ENCODE measurements around the gene CHKA. TPM values are rescaled to one million over a fixed set of nuclear protein-coding genes. Genes with fewer than 3 reads are reported as not detected.

Gene CHKA
- total and polyA plus RNA-seq, 2 donors (not counting 3 experiments of a cell fraction or from before 2014, with no cell fraction given), result 21.4 to 25.1 TPM

DNA sequence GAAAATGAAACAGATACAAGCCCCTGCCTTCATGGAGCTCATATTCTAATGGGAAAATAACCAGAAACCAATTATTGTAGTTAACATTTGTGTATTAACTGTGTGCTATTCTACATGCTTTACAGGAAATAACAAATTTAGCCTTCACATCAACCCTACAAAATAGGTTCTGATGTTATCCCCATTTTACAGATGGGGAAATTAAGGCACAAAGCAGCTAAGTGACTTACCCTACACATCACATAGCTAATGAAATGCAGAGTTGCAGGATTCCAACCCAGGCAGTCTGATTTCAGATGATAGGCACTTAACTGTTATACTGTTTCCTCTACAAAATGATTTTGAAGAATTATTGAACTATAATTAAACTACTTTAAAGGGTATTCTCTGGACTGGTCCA is 48.3 kb upstream of the CHKA start:
- H3K4me2 ChIP-seq (ENCODE audit: insufficient read depth, low read length), result no peak overlapping the region
- H3K79me2 ChIP-seq (ENCODE audit: control insufficient read depth, insufficient read depth, low read length), result no peaks in the 10 kb centered on the region
- peaks cover 33 to 39% of the 10 kb centered on the region in 2 experiments for H3K36me3 ChIP-seq (ENCODE audit: control insufficient read depth in 2 of 2, extremely low read depth in 1 of 2, insufficient read depth in 2 of 2, low read length in 2 of 2)
- no peak for FAIRE-seq
- CTCF ChIA-PET, result interaction anchor here (0.8 kb wide), 1 partner anchor 15 kb away, joined by 3 read pairs; no protein-coding TSS in a partner anchor
- H3K9ac ChIP-seq (replicated peaks; ENCODE audit: extremely low read depth, insufficient read depth, low read length), result no peak overlapping the region
- H4K20me1 ChIP-seq (replicated peaks; ENCODE audit: control insufficient read depth, extremely low read depth, insufficient read depth, low read length), result no peaks in the 10 kb centered on the region
- BruUV-seq (replicated peaks), result no TSS peak
- no peaks in the 10 kb centered on the region for H3K9me3 ChIP-seq (replicated peaks; ENCODE audit: control insufficient read depth, insufficient read depth, low read length)
- no peak for DNase-seq (ENCODE audit: low read depth, low spot score)
- no peaks in the 10 kb centered on the region for H3K27me3 ChIP-seq (ENCODE audit: control insufficient read depth in 2 of 2, insufficient read depth in 2 of 2, low read length in 2 of 2)
- H3K4me1 ChIP-seq (ENCODE audit: control insufficient read depth, extremely low read depth, insufficient read depth, low read length), result no peaks in the 10 kb centered on the region
- intact Hi-C loops (cut with micrococcal nuclease) (no loop called here), dilution Hi-C loops (cut with MboI; ENCODE audit: extremely low pct_ligation_motif_present, low sequenced_read_pairs) (no loop called here)
- H2AFZ ChIP-seq (ENCODE audit: low read depth, low read length), result no peak overlapping the region
- TF ChIP-seq JUN (IDR thresholded peaks at IDR 0.05; ENCODE audit: borderline replicate concordance, insufficient read depth, insufficient read length, low read depth) (no peak), FOS (IDR thresholded peaks at IDR 0.05; ENCODE audit: borderline replicate concordance, insufficient read depth, low read length) (no peak), GATA2 (IDR thresholded peaks at IDR 0.05; ENCODE audit: insufficient read depth, insufficient read length, low read depth, low read length) (no peak), MYC (IDR thresholded peaks at IDR 0.05; ENCODE audit: low read depth, low read length) (no peak), EZH2 (IDR thresholded peaks at IDR 0.05; ENCODE audit: borderline replicate concordance, low read depth, low read length, severe bottlenecking) (no peak), POLR2AphosphoS5 (IDR thresholded peaks at IDR 0.05; ENCODE audit: insufficient read depth, low read depth, low read length) (no peak), POLR2A (IDR thresholded peaks at IDR 0.05; ENCODE audit: low read depth, low read length) (no peak)
- TF ChIP-seq, protein P1, sequence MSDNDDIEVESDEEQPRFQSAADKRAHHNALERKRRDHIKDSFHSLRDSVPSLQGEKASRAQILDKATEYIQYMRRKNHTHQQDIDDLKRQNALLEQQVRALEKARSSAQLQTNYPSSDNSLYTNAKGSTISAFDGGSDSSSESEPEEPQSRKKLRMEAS (IDR thresholded peaks at IDR 0.05; ENCODE audit: insufficient read depth, insufficient read length), result no peak
- TF ChIP-seq, protein P2, sequence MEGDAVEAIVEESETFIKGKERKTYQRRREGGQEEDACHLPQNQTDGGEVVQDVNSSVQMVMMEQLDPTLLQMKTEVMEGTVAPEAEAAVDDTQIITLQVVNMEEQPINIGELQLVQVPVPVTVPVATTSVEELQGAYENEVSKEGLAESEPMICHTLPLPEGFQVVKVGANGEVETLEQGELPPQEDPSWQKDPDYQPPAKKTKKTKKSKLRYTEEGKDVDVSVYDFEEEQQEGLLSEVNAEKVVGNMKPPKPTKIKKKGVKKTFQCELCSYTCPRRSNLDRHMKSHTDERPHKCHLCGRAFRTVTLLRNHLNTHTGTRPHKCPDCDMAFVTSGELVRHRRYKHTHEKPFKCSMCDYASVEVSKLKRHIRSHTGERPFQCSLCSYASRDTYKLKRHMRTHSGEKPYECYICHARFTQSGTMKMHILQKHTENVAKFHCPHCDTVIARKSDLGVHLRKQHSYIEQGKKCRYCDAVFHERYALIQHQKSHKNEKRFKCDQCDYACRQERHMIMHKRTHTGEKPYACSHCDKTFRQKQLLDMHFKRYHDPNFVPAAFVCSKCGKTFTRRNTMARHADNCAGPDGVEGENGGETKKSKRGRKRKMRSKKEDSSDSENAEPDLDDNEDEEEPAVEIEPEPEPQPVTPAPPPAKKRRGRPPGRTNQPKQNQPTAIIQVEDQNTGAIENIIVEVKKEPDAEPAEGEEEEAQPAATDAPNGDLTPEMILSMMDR (IDR thresholded peaks at IDR 0.05; ENCODE audit: extremely low read depth in 1 of 2, insufficient read depth in 1 of 2, low read depth in 1 of 2, low read length in 2 of 2), result no peak
- POLR2A ChIA-PET, result no interaction called here
- no peak overlapping the region for H3K27ac ChIP-seq (ENCODE audit: insufficient read depth, low read depth, low read length)
- no peaks in the 10 kb centered on the region for H3K9me1 ChIP-seq (replicated peaks; ENCODE audit: control insufficient read depth, extremely low read depth, insufficient read depth, low read length)
- H3K4me3 ChIP-seq (replicated peaks in 1 of 3; ENCODE audit: insufficient read depth in 1 of 3, low read depth in 1 of 3, low read length in 3 of 3), result no peak overlapping the region

Data from endothelial cell of umbilical vein (primary cell).